Measurements from ENCODE around the gene FGD2.
"Not testable (repeated sequence)": the region's sequence is repeated elsewhere in the genome, so short reads cannot be mapped to it uniquely, and the experiment has no call there.

The FGD2 gene

DNA sequence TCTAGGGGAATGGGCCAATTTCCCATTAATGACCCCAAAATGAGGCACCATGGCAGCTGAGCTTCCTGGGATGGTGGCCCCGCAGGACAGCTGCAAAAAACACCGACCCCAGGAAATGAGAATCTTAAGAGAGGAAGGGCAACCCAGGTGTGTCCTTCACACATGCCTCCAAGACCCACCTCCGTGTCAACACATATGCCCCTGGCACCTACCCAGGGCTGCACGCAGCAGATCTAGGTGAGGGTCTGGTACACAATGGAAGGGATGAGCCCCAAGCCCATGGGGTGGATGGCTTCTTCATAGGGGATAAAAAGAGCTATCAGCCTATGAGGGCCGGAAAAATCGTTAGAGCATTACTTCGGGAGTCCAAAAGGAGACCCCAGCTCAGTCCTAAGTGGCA lies 28.9 kb upstream of the FGD2 start:
- FAIRE-seq (no peak), DNase-seq (ENCODE audit: insufficient read length, low spot score) (no peak)
- TF ChIP-seq POLR2A (IDR thresholded peaks at IDR 0.05; ENCODE audit: low read depth, low read length): no peak

DNA sequence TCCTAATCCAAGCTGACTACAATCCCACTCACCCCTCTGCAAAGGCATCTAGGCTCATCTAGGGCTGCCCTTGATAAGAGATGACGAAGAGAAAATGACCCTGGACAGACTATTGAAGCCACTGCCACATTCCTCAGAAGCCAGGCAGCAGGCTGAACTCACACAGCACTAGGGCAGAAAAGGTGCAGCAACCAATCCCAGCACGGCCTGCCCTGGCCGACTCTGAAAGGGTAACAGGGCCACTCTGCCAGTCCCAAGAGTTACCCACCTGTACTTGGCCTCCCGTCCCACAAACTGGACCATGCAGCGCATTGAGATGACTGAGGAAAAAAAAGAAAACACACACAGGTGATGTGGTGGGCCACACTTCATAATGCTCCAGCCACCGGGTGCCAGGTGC lies 28.5 kb upstream of the FGD2 start:
- DNase-seq (ENCODE audit: insufficient read length, low spot score) (no peak), FAIRE-seq (no peak)
- TF ChIP-seq POLR2A (IDR thresholded peaks at IDR 0.05; ENCODE audit: low read depth, low read length): no peak

GRCh38 chr6:36977470-36977941 lies 27.9 kb upstream of the FGD2 start:
- TF ChIP-seq POLR2A (IDR thresholded peaks at IDR 0.05; ENCODE audit: low read depth, low read length): no peak
- no peak for FAIRE-seq
- no peak for DNase-seq (ENCODE audit: insufficient read length, low spot score)

GRCh38 chr6:36978421-36979346 lies 26.8 kb upstream of the FGD2 start:
- no peak for TF ChIP-seq POLR2A (IDR thresholded peaks at IDR 0.05; ENCODE audit: low read depth, low read length)
- FAIRE-seq (no peak), DNase-seq (ENCODE audit: insufficient read length, low spot score) (no peak)

GRCh38 chr6:36979347-36979742 lies 26.1 kb upstream of the FGD2 start:
- no peak for FAIRE-seq
- TF ChIP-seq POLR2A (IDR thresholded peaks at IDR 0.05; ENCODE audit: low read depth, low read length): no peak
- DNase-seq (ENCODE audit: insufficient read length, low spot score): no peak

GRCh38 chr6:36980129-36980528 lies 25.3 kb upstream of the FGD2 start:
- no peak for FAIRE-seq
- TF ChIP-seq POLR2A (IDR thresholded peaks at IDR 0.05; ENCODE audit: low read depth, low read length): no peak
- DNase-seq (ENCODE audit: insufficient read length, low spot score): no peak

GRCh38 chr6:36980876-36981619 lies 24.4 kb upstream of the FGD2 start:
- TF ChIP-seq POLR2A (IDR thresholded peaks at IDR 0.05; ENCODE audit: low read depth, low read length): no peak
- DNase-seq (ENCODE audit: insufficient read length, low spot score): no peak
- FAIRE-seq: no peak

DNA sequence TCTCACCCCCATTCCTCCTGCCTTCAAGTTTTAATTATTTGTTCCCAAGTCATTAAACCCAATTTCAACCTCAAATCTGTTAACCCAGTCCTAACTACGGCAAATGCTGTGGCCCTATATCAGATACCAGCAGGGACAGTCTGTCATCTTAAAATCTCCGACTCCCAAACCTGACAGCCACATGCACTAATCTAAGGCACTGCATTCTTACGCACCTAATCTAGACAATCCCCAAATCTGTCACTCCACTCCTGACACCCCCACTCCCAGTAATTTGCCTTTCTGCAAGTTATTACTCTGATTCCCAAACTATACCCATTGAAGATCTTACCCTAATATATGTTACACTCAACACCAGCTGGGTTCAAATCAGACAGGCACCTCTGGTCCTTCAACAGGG lies 21.9 kb upstream of the FGD2 start:
- no peak for DNase-seq (ENCODE audit: insufficient read length, low spot score)
- no peak for FAIRE-seq
- TF ChIP-seq POLR2A (IDR thresholded peaks at IDR 0.05; ENCODE audit: low read depth, low read length): no peak

DNA sequence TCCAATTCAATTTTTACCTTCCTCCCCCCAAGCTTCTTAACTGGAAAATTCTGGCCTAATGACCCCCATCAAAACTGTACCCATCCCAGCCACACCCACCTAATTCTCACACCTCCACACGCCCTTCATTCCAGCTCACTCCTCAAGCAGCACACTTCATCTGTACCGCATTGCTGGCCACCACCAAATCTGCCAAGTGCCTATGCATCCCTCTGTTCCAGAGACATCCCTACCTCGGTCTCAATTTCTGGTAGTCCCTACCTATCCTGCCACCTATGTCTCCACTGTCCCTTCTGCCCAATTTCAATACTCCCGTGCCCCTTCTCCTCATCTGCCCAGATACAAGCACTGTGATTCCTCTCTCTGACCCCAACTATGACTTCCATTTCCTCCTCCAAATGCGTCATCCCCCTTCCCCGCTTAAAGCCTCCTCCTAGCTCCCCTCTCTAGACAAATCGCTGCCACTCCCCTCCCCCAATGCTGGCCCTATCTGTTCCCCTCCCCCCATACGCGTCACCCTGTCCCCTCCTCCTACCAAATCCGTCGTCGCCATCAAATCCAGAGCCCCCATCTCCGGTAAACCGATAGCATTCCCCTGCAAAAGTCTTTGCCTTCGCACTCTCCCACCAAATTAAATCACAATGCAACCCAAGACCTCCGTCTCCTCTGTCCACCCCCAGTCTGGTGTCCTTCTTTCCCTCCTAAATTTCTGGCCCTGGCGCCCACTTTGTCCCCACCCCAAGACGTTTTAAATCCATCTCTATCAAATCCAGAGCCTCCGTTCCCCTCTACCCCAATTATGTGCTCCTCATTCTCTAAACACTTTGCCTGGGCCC lies 20.7 kb upstream of the FGD2 start:
- DNase-seq (ENCODE audit: insufficient read length, low spot score) (peak; percentile 60), FAIRE-seq (no peak)
- no peak for TF ChIP-seq POLR2A (IDR thresholded peaks at IDR 0.05; ENCODE audit: low read depth, low read length)

DNA sequence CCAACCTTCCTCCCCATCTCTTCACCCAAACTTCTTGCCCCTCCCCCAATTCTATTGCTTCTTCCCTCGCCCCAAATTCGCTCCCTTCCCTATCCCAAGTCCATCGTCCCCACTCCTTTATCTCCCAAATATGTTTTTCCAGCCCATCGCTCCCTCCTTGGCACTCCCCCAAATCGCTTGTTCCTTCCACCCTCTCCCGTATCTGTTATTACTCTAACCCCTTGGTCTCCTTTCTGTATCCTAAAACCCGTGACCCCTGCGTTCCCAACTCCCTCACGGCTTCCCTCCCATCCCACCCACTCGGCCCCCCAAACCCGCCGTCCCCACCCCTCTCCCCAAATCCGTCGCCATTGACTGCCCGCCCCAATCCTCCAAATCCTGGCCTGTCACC lies 20.0 kb upstream of the FGD2 start:
- no peak for TF ChIP-seq POLR2A (IDR thresholded peaks at IDR 0.05; ENCODE audit: low read depth, low read length)
- DNase-seq (ENCODE audit: insufficient read length, low spot score): no peak
- no peak for FAIRE-seq

- peak; percentile 92 for TF ChIP-seq POLR2A (IDR thresholded peaks at IDR 0.05; ENCODE audit: low read depth, low read length)
- DNase-seq (ENCODE audit: insufficient read length, low spot score) (peak; percentile 90), FAIRE-seq (no peak)
Measured at GRCh38 chr6:36985808-36986703, 19.4 kb upstream of the FGD2 start, which contains the start of gene MTCH1. MTCH1 (minus strand) TSS chr6:36986196; CDS start chr6:36986173, 23 bp downstream.

DNA sequence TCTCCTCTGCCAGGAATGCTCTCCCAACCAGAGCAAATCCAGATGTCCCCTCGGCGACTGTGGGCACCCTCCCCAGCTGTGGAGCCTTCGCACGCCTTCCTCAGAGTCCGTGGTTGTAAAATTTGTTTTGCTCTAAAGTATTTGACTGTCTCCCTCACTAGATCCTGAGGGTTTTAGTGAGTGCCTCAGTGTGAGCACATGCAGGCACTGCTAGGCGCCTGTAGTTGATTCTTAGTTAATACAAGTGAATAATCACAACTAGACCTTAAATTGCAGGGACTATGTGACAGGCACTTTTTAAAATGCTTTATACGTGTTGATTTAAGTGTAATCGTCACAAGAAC lies 18.8 kb upstream of the FGD2 start:
- no peak for DNase-seq (ENCODE audit: insufficient read length, low spot score)
- no peak for FAIRE-seq
- no peak for TF ChIP-seq POLR2A (IDR thresholded peaks at IDR 0.05; ENCODE audit: low read depth, low read length)

GRCh38 chr6:36989264-36989663 lies 16.2 kb upstream of the FGD2 start:
- FAIRE-seq (no peak), DNase-seq (ENCODE audit: insufficient read length, low spot score) (no peak)
- no peak for TF ChIP-seq POLR2A (IDR thresholded peaks at IDR 0.05; ENCODE audit: low read depth, low read length)

- FAIRE-seq; DNase-seq (ENCODE audit: insufficient read length, low spot score): not testable (repeated sequence)
Measured at GRCh38 chr6:36990401-36990800, 15.1 kb upstream of the FGD2 start.
